ENCODE data around the gene TAX1BP1. TPM values are rescaled to one million over a fixed set of nuclear protein-coding genes. Genes with fewer than 3 reads are reported as not detected.

Gene TAX1BP1
- total and polyA plus RNA-seq, 2 experiments from 2014 or later = 56.5 to 87.9 TPM

- no peaks in the 10 kb centered on the region for H3K36me3 Mint-ChIP-seq (ENCODE audit: low read depth)
- H3F3A ChIP-seq (replicated peaks; ENCODE audit: low read depth) = no peaks in the 10 kb centered on the region
- ATAC-seq = no peak
Measured at GRCh38 chr7:27777662-27778061, 37.7 kb downstream of the TAX1BP1 start.

More at GRCh38 chr7:27777662-27778061, 37.7 kb downstream of the TAX1BP1 start:
- no peaks in the 10 kb centered on the region for H3K36me3 ChIP-seq (ENCODE audit: insufficient read depth)
- H2AFZ ChIP-seq = no peak overlapping the region
- no peaks in the 10 kb centered on the region for H3K27me3 Mint-ChIP-seq (ENCODE audit: insufficient read depth, low read depth, poor library complexity)
- H4K20me1 ChIP-seq (replicated peaks; ENCODE audit: insufficient read depth) = peaks cover 3% of the 10 kb centered on the region; the same call in 1 of the 2 replicates
- TF ChIP-seq ZNF114 (CRISPR knock-in tag; IDR thresholded peaks at IDR 0.05) (no peak), ETS1 (IDR thresholded peaks at IDR 0.05) (no peak), CREB1 (CRISPR knock-in tag; IDR thresholded peaks at IDR 0.05; ENCODE audit: low read depth) (no peak), POLR2AphosphoS5 (IDR thresholded peaks at IDR 0.05; ENCODE audit: low read depth) (no peak), ZNF462 (CRISPR knock-in tag; IDR thresholded peaks at IDR 0.05) (no peak), REST (IDR thresholded peaks at IDR 0.05; ENCODE audit: unreplicated experiment) (no peak), CTCF (conservative IDR thresholded peaks at IDR 0.05; ENCODE audit: low read depth in 2 of 2) (no peak), EZH2phosphoT487 (IDR thresholded peaks at IDR 0.05; ENCODE audit: unreplicated experiment) (no peak), NANOG (IDR thresholded peaks at IDR 0.05; ENCODE audit: borderline replicate concordance) (no peak), ZNF331 (CRISPR knock-in tag; IDR thresholded peaks at IDR 0.05; ENCODE audit: low read depth) (no peak), JUNB (IDR thresholded peaks at IDR 0.05; ENCODE audit: unreplicated experiment) (no peak), STAT1 (IDR thresholded peaks at IDR 0.05; ENCODE audit: unreplicated experiment) (no peak), EZH2 (IDR thresholded peaks at IDR 0.05; ENCODE audit: low read depth, unreplicated experiment) (no peak)
- peaks cover 6% of the 10 kb centered on the region; the same call in 2 of the 3 replicates for H3K4me1 Mint-ChIP-seq
- H3K4me2 ChIP-seq = no peak overlapping the region
- no peak for DNase-seq (ENCODE audit: low spot score)
- no peak overlapping the region for H3K4me3 Mint-ChIP-seq
- no peak overlapping the region; the same call in 1 of the 2 replicates for H3K27ac Mint-ChIP-seq
- H3K9me2 ChIP-seq (ENCODE audit: insufficient read depth) = no peaks in the 10 kb centered on the region
- H3K4me1 ChIP-seq (ENCODE audit: insufficient read depth) = no peaks in the 10 kb centered on the region
- H3K79me2 ChIP-seq (replicated peaks; ENCODE audit: insufficient read depth) = peaks cover 13% of the 10 kb centered on the region; the same call in 1 of the 2 replicates
- H3K4me3 ChIP-seq = no peak overlapping the region
- no peak overlapping the region for H3K27ac ChIP-seq (ENCODE audit: low read depth)
- H3K27me3 ChIP-seq (ENCODE audit: insufficient read depth) = no peaks in the 10 kb centered on the region
- no peaks in the 10 kb centered on the region for H3K9me3 Mint-ChIP-seq
